ENCODE results near the gene SNX12. TPM values are rescaled to one million over a fixed set of nuclear protein-coding genes. Genes with fewer than 3 reads are reported as not detected.
A peak's percentile ranks its signal among the peaks of the same experiment; 100 is the strongest.

Gene SNX12
- polyA plus RNA-seq, 2 of the 4 experiments (the other 2 are of a cell fraction) = 78.4 to 82.4 TPM

DNA sequence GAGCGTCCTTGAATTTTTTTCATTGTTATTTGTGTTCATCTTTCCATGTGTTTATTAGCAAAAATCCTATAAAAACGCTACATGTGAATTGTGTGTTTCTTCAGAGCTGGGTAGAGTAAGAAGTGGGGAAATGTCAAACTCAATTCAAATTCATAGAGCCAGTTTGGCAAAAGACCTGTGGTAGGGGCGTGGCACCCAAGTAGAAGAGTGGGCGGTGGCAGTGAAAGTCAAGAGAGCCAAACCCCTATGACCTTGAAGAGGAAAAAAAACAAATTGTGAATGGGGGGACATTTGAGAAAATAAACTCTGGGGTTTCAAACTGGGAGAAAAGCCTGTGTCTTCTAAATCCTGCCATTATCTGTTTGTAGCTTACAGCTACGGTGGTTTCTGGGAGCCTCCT, 23.1 kb upstream of the SNX12 start:
- Histone ChIP-seq H3K4me1 (no peaks in the 10 kb centered on the region), H3K27ac (no peak overlapping the region), H3K9me3 (no peaks in the 10 kb centered on the region), H3K4me3 (no peak overlapping the region), H3K4me2 (no peak overlapping the region)
- CTCF ChIA-PET = interaction anchor here (0.6 to 1.0 kb wide), 3 partner anchors 8 to 90 kb away, joined by 3 read pairs; no protein-coding TSS in a partner anchor
- no peak for DNase-seq (ENCODE audit: low read depth in 1 of 2, low spot score in 1 of 2)
- no peak for ATAC-seq
- POLR2A ChIA-PET = no interaction called here
- FAIRE-seq = peak; percentile 36
- 74% methylated on average over 5 of the region's 5 CpGs for WGBS (ENCODE audit: missing lambda C conversion rate)
- TF ChIP-seq GATA3 (IDR thresholded peaks at IDR 0.05; ENCODE audit: borderline replicate concordance) (no peak), RARB (CRISPR knock-in tag; IDR thresholded peaks at IDR 0.05) (no peak), POLR2AphosphoS2 (conservative IDR thresholded peaks at IDR 0.05; ENCODE audit: low read length) (no peak), ZFP36 (IDR thresholded peaks at IDR 0.05; ENCODE audit: borderline replicate concordance, partially characterized antibody) (no peak), USF2 (IDR thresholded peaks at IDR 0.05) (no peak), CEBPB (IDR thresholded peaks at IDR 0.05) (no peak)
- TF ChIP-seq, protein P1, sequence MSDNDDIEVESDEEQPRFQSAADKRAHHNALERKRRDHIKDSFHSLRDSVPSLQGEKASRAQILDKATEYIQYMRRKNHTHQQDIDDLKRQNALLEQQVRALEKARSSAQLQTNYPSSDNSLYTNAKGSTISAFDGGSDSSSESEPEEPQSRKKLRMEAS (IDR thresholded peaks at IDR 0.05) = no peak

GRCh38 chrX:71085900-71086299, 17.8 kb upstream of the SNX12 start:
- H3K4me3 ChIP-seq = no peak overlapping the region
- H3K4me1 ChIP-seq = peaks cover 20% of the 10 kb centered on the region; the same call in 2 of the 3 replicates
- no peak for ATAC-seq
- WGBS (ENCODE audit: missing lambda C conversion rate) = 52% methylated on average over 4 of the region's 4 CpGs
- H3K9me3 ChIP-seq = no peaks in the 10 kb centered on the region
- CTCF ChIA-PET = interaction anchor here (1.6 kb wide), 1 partner anchor 14 kb away, joined by 5 read pairs; no protein-coding TSS in a partner anchor
- no peak for TF ChIP-seq TP53 (CRISPR knock-in tag; IDR thresholded peaks at IDR 0.05)
- H3K4me2 ChIP-seq = no peak overlapping the region
- FAIRE-seq = no peak
- POLR2A ChIA-PET = no interaction called here
- no peak overlapping the region for H3K27ac ChIP-seq
- no peak for DNase-seq (ENCODE audit: low read depth in 1 of 2, low spot score in 1 of 2)

- ChIA-PET POLR2A (interaction anchor here (1.3 kb wide), 1 partner anchor 35 kb away, joined by 3 read pairs; the partner anchor contains the start of gene MED12), CTCF (no interaction called here)
- Histone ChIP-seq H3K4me1 (peaks cover 20% of the 10 kb centered on the region; the same call in 2 of the 3 replicates), H3K4me3 (no peak overlapping the region), H3K27ac (peak overlapping the region in 1 of 2 experiments; percentile 53; a peak in 2 of 6 replicates), H3K9me3 (no peaks in the 10 kb centered on the region), H3K4me2 (no peak overlapping the region; the same call in 2 of the 3 replicates)
- DNase-seq (ENCODE audit: low read depth in 1 of 2, low spot score in 1 of 2) (no peak), ATAC-seq (no peak), FAIRE-seq (no peak)
- WGBS (ENCODE audit: missing lambda C conversion rate) = 93% methylated on average over 4 of the region's 4 CpGs
- TF ChIP-seq USF2 (IDR thresholded peaks at IDR 0.05) (no peak), MAZ (IDR thresholded peaks at IDR 0.05; ENCODE audit: borderline replicate concordance, low read depth, low read length) (no peak), HMGXB4 (CRISPR knock-in tag; IDR thresholded peaks at IDR 0.05; ENCODE audit: borderline replicate concordance) (no peak), HOXA7 (CRISPR knock-in tag; IDR thresholded peaks at IDR 0.05) (no peak), CBX8 (IDR thresholded peaks at IDR 0.05) (no peak)
Measured at GRCh38 chrX:71082822-71083221, 14.7 kb upstream of the SNX12 start.

DNA sequence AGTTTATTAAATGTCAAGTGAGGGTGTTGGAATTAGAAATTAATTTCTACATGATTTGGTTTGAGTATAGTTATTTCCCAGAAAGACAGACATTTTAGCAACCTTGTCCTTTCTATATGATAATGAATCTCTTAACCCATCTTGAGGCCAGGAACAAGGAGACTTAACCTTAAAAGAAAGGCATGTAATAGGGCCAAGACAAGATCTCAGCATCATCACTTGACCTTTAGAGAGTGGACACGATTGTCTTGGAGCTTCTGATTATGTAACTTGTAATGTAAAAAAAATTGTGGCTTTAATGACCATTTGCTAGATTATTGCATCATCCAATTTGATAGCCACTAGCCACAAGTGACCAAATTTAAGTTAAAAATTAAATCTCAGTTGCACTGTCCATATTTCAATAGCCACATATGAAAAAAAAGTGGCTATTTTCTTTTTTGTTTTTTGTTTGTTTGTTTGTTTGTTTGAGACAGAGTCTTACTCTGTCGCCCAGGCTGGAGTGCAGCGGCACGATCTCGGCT, 14.1 kb upstream of the SNX12 start:
- POLR2A ChIA-PET = interaction anchor here (1.3 to 1.5 kb wide), 2 partner anchors 36 to 100 kb away, joined by 3 to 5 read pairs; partner anchors contain the start of gene MED12
- DNase-seq (ENCODE audit: low read depth in 1 of 2, low spot score in 1 of 2) (peak in 1 of 2 experiments; percentile 17), ATAC-seq (peak in 1 of 2 experiments; percentile 47; a peak in 3 of 6 replicates), FAIRE-seq (no peak)
- Histone ChIP-seq H3K9me3 (no peaks in the 10 kb centered on the region), H3K4me2 (peak overlapping the region; percentile 63), H3K4me1 (peaks cover 20% of the 10 kb centered on the region; the same call in 2 of the 3 replicates), H3K4me3 (no peak overlapping the region), H3K27ac (peak overlapping the region in 1 of 2 experiments; percentile 53; a peak in 2 of 6 replicates)
- WGBS (ENCODE audit: missing lambda C conversion rate) = 67% methylated on average over 5 of the region's 5 CpGs
- CTCF ChIA-PET = no interaction called here
- TF ChIP-seq NPAS2 (CRISPR knock-in tag; IDR thresholded peaks at IDR 0.05; ENCODE audit: borderline replicate concordance) = no peak
- peak in 1 of 2 experiments; percentile 2; a peak in 1 of 4 replicates for TF ChIP-seq CEBPB (IDR thresholded peaks at IDR 0.05)

All from A549 (cell line).